Measurements from ENCODE around the gene PSME1. TPM values are rescaled to one million over a fixed set of nuclear protein-coding genes. Genes with fewer than 3 reads are reported as not detected.

Gene PSME1
- 100 to 1,000 TPM; 116 TPM for total RNA-seq

DNA sequence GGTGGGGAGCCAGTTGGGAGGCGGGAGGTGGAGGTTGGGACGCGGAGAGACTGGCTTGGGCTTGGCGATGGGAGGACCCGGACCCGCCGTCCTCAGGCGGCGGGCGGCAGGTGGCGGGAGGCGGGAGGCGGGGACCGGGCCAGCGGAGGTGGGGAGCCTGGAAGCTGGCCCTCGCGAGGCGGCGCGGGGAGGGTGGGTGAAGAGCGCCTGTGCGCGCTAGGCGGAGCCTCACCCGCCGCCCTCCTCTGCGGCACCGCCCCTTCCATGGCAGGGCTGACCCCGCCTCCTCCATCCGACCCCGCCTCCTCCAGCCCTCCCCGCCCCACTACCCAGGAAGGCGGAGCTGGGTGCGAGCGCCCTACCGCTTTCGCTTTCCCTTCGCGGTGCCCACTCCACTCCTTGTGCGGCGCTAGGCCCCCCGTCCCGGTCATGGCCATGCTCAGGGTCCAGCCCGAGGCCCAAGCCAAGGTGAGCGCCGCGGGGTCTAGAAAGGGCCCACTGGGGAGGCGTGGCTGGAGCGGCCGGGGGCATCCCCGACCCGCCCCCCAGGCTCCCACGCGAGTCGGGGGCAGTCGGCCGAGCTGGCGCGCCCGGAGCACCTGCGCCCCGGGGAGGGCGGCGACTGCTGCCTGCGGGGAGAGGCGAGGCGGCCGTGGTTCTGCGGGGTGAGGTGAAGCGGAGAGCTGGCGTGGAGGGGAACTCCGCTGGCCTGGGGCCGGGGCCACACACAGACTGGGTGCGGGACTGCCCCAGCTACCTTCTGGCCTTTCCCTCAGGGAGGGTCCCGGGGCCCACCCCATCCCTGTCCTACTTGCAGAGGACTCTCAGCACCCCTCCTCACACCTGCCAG, at the start of gene PSME1:
PSME1 (plus strand) TSS at position 361 of the 850 bp plus-strand sequence; CDS start at position 430, 69 bp downstream.

DNA sequence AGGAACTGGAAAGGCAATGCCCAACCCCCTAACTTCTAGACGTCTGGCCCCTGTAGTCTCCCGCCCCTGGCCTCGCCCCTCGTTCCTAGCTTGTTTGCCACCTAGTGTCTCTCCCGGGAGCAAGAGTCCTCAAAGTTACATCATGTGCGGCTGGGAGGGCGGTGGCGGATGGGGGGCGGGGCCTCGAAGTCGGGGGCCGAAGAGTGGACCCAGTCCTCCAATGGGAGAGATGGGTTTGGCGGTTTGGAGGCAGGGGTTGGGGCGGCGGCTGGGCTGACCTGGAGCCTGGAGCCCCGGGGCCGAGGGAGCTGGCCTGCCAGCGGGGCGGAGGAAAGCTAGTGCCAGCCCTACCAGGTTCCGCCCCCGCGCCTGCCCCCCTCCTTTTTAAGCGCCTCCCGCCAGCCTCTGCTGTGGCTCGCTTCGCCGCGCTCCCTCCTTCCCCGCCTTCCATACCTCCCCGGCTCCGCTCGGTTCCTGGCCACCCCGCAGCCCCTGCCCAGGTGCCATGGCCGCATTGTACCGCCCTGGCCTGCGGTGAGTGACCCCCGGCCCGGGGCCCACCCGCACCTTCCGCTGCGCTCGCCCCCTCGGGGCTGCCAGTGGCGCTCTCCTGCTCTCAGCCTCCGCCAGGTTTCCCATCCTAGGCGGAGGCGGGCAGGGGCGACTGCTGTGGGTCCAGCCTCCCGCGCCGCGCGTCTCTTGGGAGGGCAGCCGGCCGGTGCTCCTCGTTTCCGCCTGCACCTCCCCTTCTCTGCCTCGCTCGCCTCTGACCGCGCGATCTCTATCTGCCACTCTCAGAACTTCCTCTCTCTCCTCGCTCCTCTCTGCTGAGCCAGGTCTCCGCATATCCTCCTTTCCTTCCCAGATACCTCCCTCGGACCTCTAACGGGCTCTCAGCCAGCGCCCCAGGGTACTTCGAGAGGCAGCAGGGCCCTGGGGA, 41.8 kb upstream of the PSME1 start, which contains the start of gene PCK2:
PCK2 (plus strand) TSS at position 411 of the 940 bp plus-strand sequence; CDS start at position 506, 95 bp downstream.

DNA sequence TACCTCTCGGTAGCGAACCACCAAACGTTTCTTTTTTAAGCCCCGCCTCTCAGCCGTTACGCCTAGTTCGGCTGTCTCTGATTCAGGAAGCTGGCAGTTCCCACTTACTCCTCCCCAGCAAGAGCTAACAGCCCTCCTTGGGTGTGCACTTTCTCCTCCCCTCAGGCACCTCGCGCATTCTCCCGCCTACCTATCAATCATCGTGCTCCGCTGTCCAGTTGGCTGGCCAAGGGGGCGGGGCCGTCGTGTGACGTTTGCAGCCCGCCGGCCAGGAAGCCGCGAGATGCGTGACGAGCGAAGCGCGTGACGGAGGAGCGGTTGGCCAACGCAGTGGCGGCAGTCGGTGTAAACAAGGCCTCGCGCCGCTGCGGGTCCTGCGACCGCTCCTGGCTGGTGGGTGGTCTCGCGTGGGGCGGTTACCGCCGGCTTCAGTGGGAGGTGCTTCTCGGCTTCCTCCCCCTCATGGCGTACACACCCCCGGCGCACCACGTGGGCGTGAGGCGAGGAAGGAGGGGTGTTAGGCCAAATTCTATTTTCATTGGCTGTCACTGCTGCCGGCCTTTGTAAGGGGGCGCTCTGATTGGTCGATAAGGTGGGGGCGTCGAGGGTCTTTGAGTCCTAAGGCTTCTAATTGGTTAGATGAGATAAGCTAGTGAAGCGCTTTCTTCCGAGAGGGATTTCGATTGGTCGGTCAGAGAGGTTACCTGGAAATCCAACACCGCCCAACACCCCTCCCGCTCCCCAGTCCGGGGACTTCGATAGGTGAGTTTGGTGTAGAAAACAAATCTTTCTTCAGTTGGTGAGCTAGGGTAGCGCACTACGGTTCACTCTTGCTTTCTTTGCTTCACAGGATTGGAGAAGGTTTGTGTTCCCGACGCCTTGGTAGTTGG, 21.2 kb upstream of the PSME1 start, which contains the start of the genes DCAF11 and NRL:
DCAF11 (plus strand) TSS at position 246 of the 890 bp plus-strand sequence. CDS start 818 bp downstream, outside the sequence.
NRL (minus strand) TSS at position 418 of the 890 bp plus-strand sequence. CDS start 32,101 bp downstream, outside the sequence.

DNA sequence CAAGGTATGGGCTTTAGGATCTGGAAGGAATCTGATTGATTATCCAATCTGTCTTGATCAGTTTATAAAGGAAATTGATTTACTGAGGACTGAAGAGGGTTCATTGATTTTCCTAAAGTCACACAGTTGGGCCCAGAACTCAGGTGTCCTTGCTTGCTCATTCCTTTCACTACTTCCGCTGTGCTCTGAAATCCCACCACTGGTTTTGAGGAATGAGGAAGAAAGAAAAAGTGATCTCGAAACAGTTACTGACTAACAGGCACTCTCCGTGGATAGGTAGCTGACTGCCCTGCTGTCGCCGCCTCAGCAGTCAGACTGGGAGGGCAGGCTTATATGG, 5.6 kb upstream of the PSME1 start, which contains the start of gene FITM1:
FITM1 (plus strand) TSS at position 280 of the 337 bp plus-strand sequence. CDS start 905 bp downstream, outside the sequence.

DNA sequence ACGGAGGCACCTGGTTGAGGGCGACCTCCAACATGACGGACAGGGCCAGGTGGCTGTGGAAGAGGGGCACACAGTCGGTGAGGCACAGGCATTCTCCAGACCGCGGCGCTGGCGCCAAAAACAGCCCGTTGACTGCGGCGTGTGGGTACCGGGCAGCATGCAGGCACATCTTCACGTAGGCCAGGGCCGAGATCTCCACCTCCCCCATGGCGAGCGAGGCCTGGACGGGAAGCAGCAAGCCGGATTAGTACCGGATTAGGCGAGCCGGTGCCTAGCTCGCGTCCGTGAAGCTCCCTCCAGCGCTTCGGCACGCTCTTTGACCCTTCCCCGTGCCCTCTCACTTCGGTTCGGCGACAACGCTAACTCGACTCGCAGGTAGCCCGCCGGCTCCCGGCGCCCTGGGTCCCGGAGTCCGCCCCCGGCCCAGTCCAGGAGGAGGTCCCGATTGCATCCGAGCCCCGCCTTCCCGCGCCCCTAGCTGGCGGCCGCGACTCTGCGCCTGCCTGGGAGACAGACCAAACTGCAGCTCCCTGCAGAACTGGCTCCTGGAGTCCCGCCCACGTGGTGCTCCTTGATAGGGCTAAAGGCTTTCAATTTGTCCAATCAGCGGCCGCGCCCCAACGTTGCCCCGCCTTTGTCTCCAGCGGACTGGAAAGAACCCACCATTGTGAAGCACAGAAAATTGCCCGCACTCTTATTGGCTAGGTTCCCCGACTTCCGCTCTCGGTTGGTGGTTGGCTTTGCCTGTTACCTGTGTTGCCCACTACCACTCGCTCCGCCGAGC, 5.3 kb downstream of the PSME1 start, which contains the start of gene EMC9:
EMC9 (minus strand) TSS at position 495 of the 784 bp plus-strand sequence; CDS start at position 208, 287 bp downstream.

DNA sequence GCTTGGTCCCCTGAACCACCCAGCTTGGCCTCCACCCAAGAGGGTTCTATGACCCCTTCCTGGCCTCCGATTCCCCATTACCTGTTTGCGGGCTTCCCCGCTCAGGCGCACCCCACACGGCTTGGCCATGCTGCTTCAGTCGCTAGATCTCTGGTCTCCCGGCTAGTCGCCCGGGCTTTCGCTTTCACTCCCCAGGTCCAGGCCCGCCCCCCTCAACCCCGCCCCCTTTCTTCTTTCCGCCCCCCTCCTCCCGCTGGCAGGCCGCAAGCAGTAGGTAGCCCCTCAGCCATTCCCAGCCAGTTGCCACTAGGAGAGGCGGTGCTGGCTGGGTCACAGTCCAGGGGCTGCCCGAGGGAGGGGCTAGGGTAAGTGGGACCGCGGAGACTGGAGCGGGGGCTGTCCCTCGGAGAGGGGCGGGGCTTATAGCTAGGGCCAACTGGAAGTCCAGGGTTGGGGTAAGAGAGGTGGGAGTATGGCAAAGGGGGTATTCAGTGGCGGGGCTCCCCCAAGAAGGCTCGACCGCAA, 10.5 kb downstream of the PSME1 start, which contains the start of gene PSME2:
PSME2 (minus strand) TSS at position 158 of the 525 bp plus-strand sequence; CDS start at position 129, 29 bp downstream.

DNA sequence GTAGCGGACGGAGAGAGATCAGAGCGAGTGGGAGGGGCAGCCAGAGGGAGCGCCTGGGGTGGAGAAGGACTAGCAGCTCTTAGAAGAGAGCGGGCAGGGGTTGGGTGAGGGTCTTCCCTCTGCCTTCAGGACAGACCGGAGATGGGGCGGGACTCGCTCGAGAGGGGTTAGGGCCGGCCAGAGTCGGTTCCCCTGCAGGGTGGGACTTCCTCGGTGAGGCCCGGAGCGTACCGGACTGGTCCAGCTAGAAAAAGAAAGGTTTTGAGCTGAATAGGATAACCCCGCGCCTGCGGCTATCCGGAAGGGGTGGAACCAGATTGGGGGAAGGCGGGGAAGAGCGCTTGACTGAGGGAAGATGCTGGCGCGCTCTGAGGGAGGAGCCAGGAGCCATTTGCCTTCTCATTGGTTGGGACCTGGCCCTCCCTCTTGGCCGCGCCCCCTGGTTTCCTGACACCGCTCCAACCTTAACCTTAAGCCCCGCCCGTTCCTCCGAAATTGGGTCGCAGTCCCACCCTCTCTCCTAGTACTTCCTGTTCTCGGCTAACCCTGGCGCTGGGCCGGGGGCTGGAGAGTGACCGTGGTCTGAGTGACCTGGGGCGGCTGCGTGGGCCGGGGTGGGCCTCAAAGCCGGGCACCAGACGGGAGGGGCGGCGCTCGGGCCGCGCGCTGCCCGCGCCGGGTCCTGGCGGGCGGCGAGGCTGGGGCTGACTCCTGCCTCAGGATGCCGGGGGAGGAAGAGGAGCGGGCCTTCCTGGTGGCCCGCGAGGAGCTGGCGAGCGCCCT, 11.2 kb downstream of the PSME1 start, which contains the start of gene RNF31:
RNF31 (plus strand) TSS at position 521 of the 783 bp plus-strand sequence; CDS start at position 722, 201 bp downstream.

DNA sequence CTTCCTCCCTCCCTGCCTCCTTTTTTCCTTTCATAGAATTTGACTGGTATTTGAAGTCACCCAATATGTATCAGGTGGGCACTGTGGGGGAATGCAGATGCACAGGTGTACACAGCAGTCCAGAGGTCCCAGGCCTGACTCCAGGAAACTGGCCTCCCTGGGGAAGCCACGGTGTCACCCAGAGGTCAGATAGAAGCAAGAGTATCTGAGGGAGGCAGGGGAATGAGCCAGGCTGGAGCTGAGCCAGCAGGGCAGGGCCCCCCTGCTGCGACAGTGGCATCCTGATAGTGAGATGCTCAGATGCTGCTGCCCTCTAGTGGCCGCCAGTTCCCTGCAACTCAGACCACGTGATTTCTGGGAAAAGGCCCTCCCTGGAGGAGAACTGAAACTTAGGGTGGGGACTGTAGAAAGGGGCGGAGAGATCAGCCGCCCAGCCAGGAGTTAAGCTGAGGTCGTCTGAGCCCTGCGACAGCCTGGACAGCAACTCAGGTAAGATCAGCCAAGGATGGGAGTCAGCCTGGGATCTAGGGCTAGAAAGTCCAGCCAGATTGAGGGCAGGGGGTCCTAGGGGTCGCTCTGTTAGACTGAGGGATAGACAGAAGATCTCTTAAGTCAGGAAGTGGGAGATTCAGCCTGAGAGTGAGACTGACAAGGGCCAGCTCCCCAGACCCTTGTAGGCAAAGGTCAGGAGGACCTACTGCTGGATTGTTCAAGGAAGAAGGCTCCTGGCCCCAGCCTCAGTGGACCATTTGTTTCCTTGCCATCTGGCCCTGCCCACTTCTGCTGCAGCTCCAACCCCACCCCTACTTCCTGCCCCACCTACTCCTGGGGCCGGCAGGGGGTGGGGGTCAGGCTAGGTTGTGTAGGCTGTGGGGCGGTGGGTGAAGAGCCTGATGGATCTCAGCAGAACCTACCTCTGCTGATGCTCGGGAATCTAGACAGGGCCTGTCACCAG, 25.1 kb downstream of the PSME1 start, which contains the start of gene IRF9:
IRF9 (plus strand) TSS at position 416 of the 955 bp plus-strand sequence. CDS start 880 bp downstream, outside the sequence.

DNA sequence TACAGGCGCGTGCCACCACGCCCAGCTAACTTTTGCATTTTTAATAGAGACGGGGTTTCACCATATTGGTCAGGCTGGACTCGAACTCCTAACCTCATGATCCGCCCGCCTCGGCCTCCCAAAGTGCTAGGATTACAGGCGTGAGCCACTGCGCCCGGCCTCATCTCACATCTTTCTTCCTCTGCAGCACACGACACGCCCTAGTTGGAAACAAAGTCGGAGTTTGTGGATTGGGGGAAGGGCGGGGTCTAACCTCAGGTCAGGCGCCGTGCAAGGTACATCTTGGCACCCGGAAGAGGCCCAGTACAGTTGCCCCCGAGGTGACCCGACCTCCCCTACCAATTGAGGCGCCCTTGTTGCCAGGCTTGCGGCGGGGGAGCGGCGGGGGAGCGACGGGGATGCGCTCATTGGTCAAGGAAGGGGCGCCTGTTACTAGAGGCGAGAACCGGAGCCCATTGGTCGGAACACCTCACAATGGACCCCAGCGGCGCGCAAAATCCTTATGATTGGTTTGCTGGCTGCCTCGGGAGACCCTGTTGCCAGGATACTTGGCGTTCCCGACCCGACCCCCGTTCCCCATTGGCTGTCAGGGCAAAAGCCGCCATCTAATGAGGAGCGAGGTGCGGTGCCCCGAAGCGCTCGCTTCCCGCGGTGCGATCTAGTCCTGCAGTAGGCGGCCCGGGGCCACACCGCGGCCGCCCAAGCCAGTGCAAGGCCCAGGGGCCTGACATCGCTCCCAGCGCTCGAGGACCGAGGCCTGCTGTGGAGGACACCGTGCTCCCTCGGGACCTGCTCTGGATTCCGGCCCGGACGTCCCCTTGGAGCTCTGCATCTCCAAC, 35.6 kb downstream of the PSME1 start, which contains the start of gene REC8:
REC8 (plus strand) TSS at position 659 of the 839 bp plus-strand sequence. CDS start 473 bp downstream, outside the sequence.

Small RNAs within 50 kb of the gene (small RNA-seq; reads per million reads assigned to genes)
- gene IPO4 (0 to 0.17 reads per million in 2 donors), gene IRF9 (0 to 0.26 reads per million in 2 donors), gene RNA5SP383 (0.04 to 0.41 reads per million in 2 donors)

Other genes with a start within 250 kb of the PSME1 start
- 10 to 100 TPM; 30.6 to 34.4 TPM for gene DHRS4, start 182.4 kb upstream of the PSME1 start, total RNA-seq
- gene DHRS4L2, start 147.3 kb upstream of the PSME1 start, total RNA-seq: 10 to 100 TPM in 1 of 2 donors, 1 to 10 TPM in 1; 8.9 to 11.7 TPM
- 1 to 10 TPM in 1 of 2 donors, under 1 TPM in 1; 1.00 to 1.7 TPM for gene CARMIL3, start 84.2 kb upstream of the PSME1 start, total RNA-seq
- gene CPNE6, start 64.6 kb upstream of the PSME1 start, total RNA-seq: not detected
- 10 to 100 TPM in 1 of 2 donors, 1 to 10 TPM in 1; 9.3 to 16.7 TPM for gene PCK2, start 41.9 kb upstream of the PSME1 start, total RNA-seq
- gene DCAF11, start 21.4 kb upstream of the PSME1 start, total RNA-seq: 10 to 100 TPM; 74.3 to 83.3 TPM
- gene NRL, start 21.2 kb upstream of the PSME1 start, total RNA-seq: 1 to 10 TPM; 1.7 to 2.0 TPM
- under 1 TPM in 1 of 2 donors, not detected in 1; 0.34 TPM for gene FITM1, start 5.5 kb upstream of the PSME1 start, total RNA-seq
- 10 to 100 TPM; 16.9 to 18.6 TPM for gene EMC9, start 5.4 kb downstream of the PSME1 start, total RNA-seq
- 100 to 1,000 TPM; 163 to 168 TPM for gene PSME2, start 10.4 kb downstream of the PSME1 start, total RNA-seq
- 10 to 100 TPM; 58.8 to 76.9 TPM for gene RNF31, start 11.3 kb downstream of the PSME1 start, total RNA-seq
- gene IRF9, start 25.1 kb downstream of the PSME1 start, total RNA-seq: 100 to 1,000 TPM; 161 to 192 TPM
- 10 to 100 TPM in 1 of 2 donors, 1 to 10 TPM in 1; 8.9 to 29.0 TPM for gene REC8, start 35.9 kb downstream of the PSME1 start, total RNA-seq
- gene IPO4, start 52.6 kb downstream of the PSME1 start, total RNA-seq: 10 to 100 TPM; 38.2 to 69.3 TPM
- 10 to 100 TPM; 57.6 to 60.9 TPM for gene TM9SF1, start 59.2 kb downstream of the PSME1 start, total RNA-seq
- gene TSSK4, start 69.5 kb downstream of the PSME1 start, total RNA-seq: not detected
- 10 to 100 TPM in 1 of 2 donors, 1 to 10 TPM in 1; 8.3 to 12.4 TPM for gene CHMP4A, start 77.3 kb downstream of the PSME1 start, total RNA-seq
- gene MDP1, start 79.9 kb downstream of the PSME1 start, total RNA-seq: 1 to 10 TPM; 3.3 to 7.9 TPM
- 10 to 100 TPM; 80.2 to 96.6 TPM for gene NEDD8, start 96.2 kb downstream of the PSME1 start, total RNA-seq
- gene GMPR2, start 96.7 kb downstream of the PSME1 start, total RNA-seq: 10 to 100 TPM; 39.9 to 64.6 TPM
- gene TINF2, start 106.4 kb downstream of the PSME1 start, total RNA-seq: 10 to 100 TPM; 44.6 to 52.7 TPM
- under 1 TPM in 1 of 2 donors, not detected in 1; 0.34 TPM for gene TGM1, start 127.0 kb downstream of the PSME1 start, total RNA-seq
- gene RABGGTA, start 135.4 kb downstream of the PSME1 start, total RNA-seq: 10 to 100 TPM; 38.5 to 41.0 TPM
- gene DHRS1, start 163.6 kb downstream of the PSME1 start, total RNA-seq: 10 to 100 TPM; 11.0 to 20.3 TPM
- gene NOP9, start 163.7 kb downstream of the PSME1 start, total RNA-seq: 10 to 100 TPM; 23.1 to 28.3 TPM
- gene CIDEB, start 171.8 kb downstream of the PSME1 start, total RNA-seq: 1 to 10 TPM; 1.7 to 2.4 TPM
- 1 to 10 TPM; 3.3 to 4.5 TPM for gene LTB4R2, start 173.9 kb downstream of the PSME1 start, total RNA-seq
- 1 to 10 TPM in 1 of 2 donors, under 1 TPM in 1; 1.00 to 2.1 TPM for gene LTB4R, start 175.3 kb downstream of the PSME1 start, total RNA-seq
- gene ADCY4, start 198.9 kb downstream of the PSME1 start, total RNA-seq: under 1 TPM; under 0.01 to 0.34 TPM
- gene RIPK3, start 203.8 kb downstream of the PSME1 start, total RNA-seq: 1 to 10 TPM; 3.4 to 3.7 TPM
- 10 to 100 TPM; 16.0 to 29.3 TPM for gene NFATC4, start 232.0 kb downstream of the PSME1 start, total RNA-seq